Activated CD4-positive, alpha-beta memory T cell treated with anti-CD3 and anti-CD28 coated beads, Interleukin-2, amount 10 ng/mL, durations not matched to agents 7 days and 5 days (primary cell): ENCODE data around the gene BRS3. TPM values are rescaled to one million over a fixed set of nuclear protein-coding genes. Genes with fewer than 3 reads are reported as not detected.

Experiments
- CTCF ChIA-PET: fragments of 350-600 bp; sonication (Branson Sonifier 250); formaldehyde crosslinking; loops from one replicate; lab custom pipeline; 2021; ENCODE audit warnings: antibody characterized with exemption, inconsistent platforms; lab: Charles Lee
- POLR2A ChIA-PET: fragments of 350-600 bp; sonication (Branson Sonifier 250); formaldehyde crosslinking; loops from one replicate; lab custom pipeline; 2021; ENCODE audit warnings: antibody characterized with exemption; lab: Charles Lee
- DNase-seq: peaks from one replicate; pipeline ENCODE4 v3.0.0-alpha.2; 2020
- H3K27ac Mint-ChIP-seq: one replicate; pipeline ENCODE4 v1.8.0; 2021; ENCODE audit warnings: mild to moderate bottlenecking, mixed read lengths
- H3K27me3 Mint-ChIP-seq: one replicate; pipeline ENCODE4 v1.8.0; 2021; ENCODE audit warnings: mixed read lengths
- H3K36me3 Mint-ChIP-seq: one replicate; pipeline ENCODE4 v1.8.0; 2021; ENCODE audit warnings: low read depth, mixed read lengths
- H3K4me1 Mint-ChIP-seq: one replicate; pipeline ENCODE4 v1.8.0; 2021; ENCODE audit warnings: mixed read lengths
- H3K4me3 Mint-ChIP-seq: one replicate; pipeline ENCODE4 v1.8.0; 2021; ENCODE audit warnings: mild to moderate bottlenecking, mixed read lengths
- H3K9me3 Mint-ChIP-seq: one replicate; pipeline ENCODE4 v1.8.0; 2021; ENCODE audit warnings: mixed read lengths
- total RNA-seq, 2 experiments: library from RNA; stranded (reverse); gene quantifications; one replicate each; pipeline ENCODE4 v1.2.3, GENCODE V29; 2021

Gene BRS3
- total RNA-seq, 2 experiments from 2014 or later = not detected

DNA sequence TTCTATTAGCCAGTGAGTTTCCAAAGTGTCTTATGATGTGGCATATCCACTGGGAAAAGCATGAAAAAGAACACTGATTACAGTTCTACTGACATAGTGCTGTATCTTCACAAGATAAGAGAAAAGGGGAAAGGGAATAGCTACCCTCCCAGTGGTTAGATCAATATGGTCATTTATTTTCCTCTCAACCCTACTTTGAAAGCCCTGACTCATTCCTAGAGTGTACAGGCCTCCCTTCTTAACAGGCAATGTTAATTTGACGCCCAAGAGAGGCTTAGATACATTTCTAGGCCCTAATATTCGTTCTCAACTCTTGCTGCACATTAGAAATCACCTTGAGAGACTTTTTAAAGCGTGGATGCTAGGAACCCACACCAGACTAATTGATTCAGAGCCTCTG is 20.4 kb upstream of the BRS3 start:
- no peaks in the 10 kb centered on the region for H3K9me3 Mint-ChIP-seq
- H3K4me1 Mint-ChIP-seq = no peaks in the 10 kb centered on the region
- POLR2A ChIA-PET = no interaction called here
- DNase-seq = no peak
- CTCF ChIA-PET = no interaction called here
- H3K36me3 Mint-ChIP-seq = no peaks in the 10 kb centered on the region
- H3K27me3 Mint-ChIP-seq = no peaks in the 10 kb centered on the region
- no peak overlapping the region for H3K27ac Mint-ChIP-seq
- no peak overlapping the region for H3K4me3 Mint-ChIP-seq

DNA sequence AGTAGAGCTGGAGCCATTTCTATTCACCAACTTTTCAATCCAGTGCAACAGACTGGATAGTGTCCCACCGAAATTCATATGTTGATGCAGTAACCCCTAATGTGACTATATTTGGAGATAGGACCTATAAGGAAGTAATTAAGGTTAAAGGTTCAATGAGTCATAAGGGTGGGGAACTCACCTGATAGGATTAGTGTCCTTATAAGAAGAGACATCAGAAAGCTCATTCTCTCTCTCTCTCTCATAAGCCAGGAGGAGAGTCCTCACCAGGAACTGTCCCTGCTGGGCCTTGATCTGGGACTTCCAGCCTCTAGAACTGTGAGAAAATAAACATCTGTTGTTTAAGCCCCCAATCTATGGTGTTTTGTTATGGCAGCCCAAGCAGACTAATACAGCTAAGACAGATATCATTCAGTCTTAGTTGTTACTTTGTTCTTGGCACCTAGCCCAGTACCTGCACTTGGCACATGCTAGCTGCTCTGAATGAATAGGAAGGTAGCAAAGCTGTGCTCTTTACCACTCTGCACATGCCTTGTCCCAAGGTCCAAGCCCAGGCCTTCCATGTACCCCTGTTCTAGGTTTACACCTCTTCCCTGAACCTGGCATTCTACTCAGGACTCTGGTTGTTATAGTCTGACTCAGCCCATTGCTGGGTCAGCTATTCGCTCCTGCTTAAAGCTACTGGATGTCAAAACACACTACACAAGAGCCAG is 19.2 kb upstream of the BRS3 start:
- no peaks in the 10 kb centered on the region for H3K9me3 Mint-ChIP-seq
- POLR2A ChIA-PET = no interaction called here
- H3K27me3 Mint-ChIP-seq = no peaks in the 10 kb centered on the region
- no peak for DNase-seq
- peaks cover under 1% of the 10 kb centered on the region for H3K4me1 Mint-ChIP-seq
- H3K4me3 Mint-ChIP-seq = no peak overlapping the region
- CTCF ChIA-PET = no interaction called here
- no peaks in the 10 kb centered on the region for H3K36me3 Mint-ChIP-seq
- H3K27ac Mint-ChIP-seq = no peak overlapping the region

DNA sequence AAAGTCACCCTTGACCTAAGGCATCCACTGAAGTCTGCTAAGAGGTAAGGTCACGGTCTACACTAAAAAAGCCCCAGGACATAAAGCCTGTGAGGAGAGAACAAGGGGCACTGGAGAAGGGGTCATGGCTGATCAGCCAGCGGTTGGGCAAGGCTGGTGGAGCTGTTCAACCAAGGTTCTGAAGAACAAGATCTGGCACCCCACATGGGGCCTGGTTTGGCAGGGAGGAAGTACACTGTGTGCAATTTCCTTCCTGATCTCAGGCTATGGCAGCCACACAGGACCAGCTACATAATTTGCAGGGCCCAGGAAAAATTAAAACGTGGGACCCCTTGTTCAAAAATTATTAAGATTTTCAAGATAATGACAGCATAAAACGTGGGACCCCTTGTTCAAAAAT is 14.1 kb upstream of the BRS3 start:
- POLR2A ChIA-PET = no interaction called here
- H3K4me1 Mint-ChIP-seq = peaks cover 3% of the 10 kb centered on the region
- no peaks in the 10 kb centered on the region for H3K36me3 Mint-ChIP-seq
- H3K9me3 Mint-ChIP-seq = no peaks in the 10 kb centered on the region
- CTCF ChIA-PET = no interaction called here
- no peak for DNase-seq
- H3K27me3 Mint-ChIP-seq = no peaks in the 10 kb centered on the region
- H3K4me3 Mint-ChIP-seq = no peak overlapping the region
- no peak overlapping the region for H3K27ac Mint-ChIP-seq

DNA sequence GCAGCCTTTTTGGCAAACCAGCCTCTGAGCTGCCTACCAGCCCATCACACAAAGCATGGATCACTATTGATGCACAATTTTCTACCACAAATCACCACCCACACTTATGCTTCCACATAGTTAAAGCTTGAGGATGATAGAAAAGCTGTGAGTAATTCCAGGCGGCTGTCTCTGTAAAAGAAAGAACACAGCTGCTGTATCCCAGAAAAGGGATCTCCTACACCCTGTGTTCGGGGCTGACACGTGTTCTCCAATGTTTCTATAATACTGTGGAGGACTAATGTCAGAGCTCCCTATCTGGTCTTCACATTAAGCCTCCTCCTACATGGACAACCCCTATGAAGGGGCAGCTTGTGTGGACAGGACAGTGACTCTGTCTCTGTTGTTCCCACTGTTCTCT is 12.5 kb upstream of the BRS3 start:
- Mint-ChIP-seq H3K4me1 (peaks cover 3% of the 10 kb centered on the region), H3K4me3 (no peak overlapping the region), H3K27me3 (no peaks in the 10 kb centered on the region), H3K27ac (no peak overlapping the region), H3K36me3 (no peaks in the 10 kb centered on the region), H3K9me3 (no peaks in the 10 kb centered on the region)
- DNase-seq = no peak
- CTCF ChIA-PET = no interaction called here
- POLR2A ChIA-PET = no interaction called here

DNA sequence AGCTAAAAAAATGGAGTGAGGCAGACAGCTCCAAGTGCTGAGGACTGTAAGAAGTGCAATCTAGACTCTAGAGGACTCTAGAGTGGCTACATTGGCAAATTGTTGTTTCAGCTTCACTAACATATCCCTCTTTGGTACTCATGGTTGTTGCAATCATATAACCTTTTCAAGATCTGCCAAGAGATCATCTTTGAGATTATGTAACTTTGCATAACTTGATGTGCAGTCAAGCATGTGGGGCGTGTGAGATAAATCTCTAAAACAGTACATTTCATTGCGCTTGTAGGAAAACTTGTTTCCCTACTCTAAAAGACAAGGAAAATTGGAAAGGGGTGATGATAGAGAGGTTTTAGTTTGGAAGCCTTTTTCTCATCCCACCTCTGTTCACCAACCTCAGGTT is 11.2 kb upstream of the BRS3 start:
- Mint-ChIP-seq H3K4me3 (no peak overlapping the region), H3K27ac (no peak overlapping the region), H3K36me3 (no peaks in the 10 kb centered on the region), H3K9me3 (no peaks in the 10 kb centered on the region), H3K27me3 (peaks cover 1% of the 10 kb centered on the region), H3K4me1 (peaks cover 3% of the 10 kb centered on the region)
- CTCF ChIA-PET = no interaction called here
- POLR2A ChIA-PET = no interaction called here
- no peak for DNase-seq

DNA sequence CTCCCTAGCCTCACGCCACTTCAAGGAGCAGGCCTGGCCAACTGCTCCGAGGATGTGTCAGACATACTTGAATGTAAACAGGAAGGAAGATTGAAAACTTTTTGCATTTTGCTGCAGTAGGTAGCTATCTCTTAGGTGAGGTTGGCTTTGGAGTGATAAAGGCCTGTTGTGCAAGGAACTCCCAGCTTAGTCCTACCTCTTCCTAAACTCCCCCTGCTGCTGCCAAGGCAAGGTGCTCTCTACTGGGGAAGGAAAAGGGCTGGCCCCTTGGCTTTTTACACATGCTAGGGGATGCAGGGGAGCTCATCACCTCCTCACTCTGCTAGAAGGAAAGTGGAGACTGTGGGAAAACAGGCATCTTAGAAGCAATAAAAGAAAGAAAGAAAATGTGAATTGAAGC is 10.7 kb upstream of the BRS3 start:
- peaks cover 1% of the 10 kb centered on the region for H3K27me3 Mint-ChIP-seq
- H3K4me3 Mint-ChIP-seq = no peak overlapping the region
- H3K4me1 Mint-ChIP-seq = peaks cover 3% of the 10 kb centered on the region
- no peaks in the 10 kb centered on the region for H3K36me3 Mint-ChIP-seq
- no peak for DNase-seq
- H3K9me3 Mint-ChIP-seq = no peaks in the 10 kb centered on the region
- CTCF ChIA-PET = no interaction called here
- POLR2A ChIA-PET = no interaction called here
- no peak overlapping the region for H3K27ac Mint-ChIP-seq

DNA sequence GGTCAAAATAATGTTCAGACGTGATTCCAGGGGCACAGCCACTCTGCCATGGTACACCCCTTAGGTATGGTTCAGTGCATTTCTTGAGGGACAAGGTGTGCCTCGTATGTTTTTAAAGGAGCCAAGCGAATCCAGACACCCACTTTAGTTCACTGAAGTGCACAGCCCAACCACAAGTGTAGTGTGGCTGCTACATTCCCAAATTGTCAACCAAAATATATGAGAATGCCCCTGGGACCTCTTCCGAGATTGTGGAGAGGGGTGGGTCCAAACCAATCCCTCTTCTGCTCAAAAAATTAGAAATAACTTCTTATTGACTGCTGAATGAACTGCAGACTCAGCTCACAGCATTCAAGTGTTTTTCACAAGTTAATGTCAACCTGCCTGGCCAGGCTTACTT is 7.4 kb upstream of the BRS3 start:
- H3K4me1 Mint-ChIP-seq = no peaks in the 10 kb centered on the region
- DNase-seq = no peak
- H3K27ac Mint-ChIP-seq = no peak overlapping the region
- H3K4me3 Mint-ChIP-seq = no peak overlapping the region
- H3K9me3 Mint-ChIP-seq = no peaks in the 10 kb centered on the region
- peaks cover 9% of the 10 kb centered on the region for H3K27me3 Mint-ChIP-seq
- H3K36me3 Mint-ChIP-seq = no peaks in the 10 kb centered on the region
- ChIA-PET CTCF (no interaction called here), POLR2A (no interaction called here)

DNA sequence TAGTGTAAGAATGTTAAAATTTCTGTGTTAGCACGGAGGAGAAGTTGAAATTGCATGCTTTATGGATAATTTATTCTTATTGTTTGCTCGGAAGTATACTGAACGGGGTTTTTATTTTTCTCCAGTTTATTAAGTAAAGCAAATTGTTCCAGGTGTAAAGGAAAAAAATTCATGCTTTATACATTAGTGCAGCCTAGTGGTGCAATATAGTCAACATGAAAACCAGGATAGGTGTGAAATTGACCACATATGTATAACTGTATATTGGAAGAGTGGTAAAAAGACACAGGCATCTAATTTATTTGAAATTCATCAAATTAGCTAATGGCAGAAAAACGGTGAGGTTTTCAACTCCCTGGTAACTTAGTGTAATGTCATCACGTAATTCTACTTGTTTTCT is 959 bp downstream of the BRS3 start:
- Mint-ChIP-seq H3K4me3 (no peak overlapping the region), H3K27me3 (peaks cover 57% of the 10 kb centered on the region), H3K9me3 (no peaks in the 10 kb centered on the region)

DNA sequence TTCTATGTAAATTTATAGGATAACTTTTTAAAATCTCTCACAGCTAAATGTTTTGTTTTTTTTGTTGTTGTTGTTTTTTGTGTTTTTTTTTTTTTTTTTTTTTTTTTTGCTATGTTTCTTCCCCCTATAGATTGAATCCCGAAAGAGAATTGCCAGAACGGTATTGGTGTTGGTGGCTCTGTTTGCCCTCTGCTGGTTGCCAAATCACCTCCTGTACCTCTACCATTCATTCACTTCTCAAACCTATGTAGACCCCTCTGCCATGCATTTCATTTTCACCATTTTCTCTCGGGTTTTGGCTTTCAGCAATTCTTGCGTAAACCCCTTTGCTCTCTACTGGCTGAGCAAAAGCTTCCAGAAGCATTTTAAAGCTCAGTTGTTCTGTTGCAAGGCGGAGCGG is 4.1 kb downstream of the BRS3 start:
- peaks cover 40% of the 10 kb centered on the region for H3K27me3 Mint-ChIP-seq

More for the DNA sequence above, 959 bp downstream of the BRS3 start:
- Mint-ChIP-seq H3K4me1 (no peaks in the 10 kb centered on the region), H3K27ac (no peak overlapping the region), H3K36me3 (no peaks in the 10 kb centered on the region)
- DNase-seq = no peak
- POLR2A ChIA-PET = no interaction called here
- CTCF ChIA-PET = interaction anchor here (1.0 kb wide), 1 partner anchor 152 kb away, joined by 3 read pairs; no protein-coding TSS in a partner anchor

DNA sequence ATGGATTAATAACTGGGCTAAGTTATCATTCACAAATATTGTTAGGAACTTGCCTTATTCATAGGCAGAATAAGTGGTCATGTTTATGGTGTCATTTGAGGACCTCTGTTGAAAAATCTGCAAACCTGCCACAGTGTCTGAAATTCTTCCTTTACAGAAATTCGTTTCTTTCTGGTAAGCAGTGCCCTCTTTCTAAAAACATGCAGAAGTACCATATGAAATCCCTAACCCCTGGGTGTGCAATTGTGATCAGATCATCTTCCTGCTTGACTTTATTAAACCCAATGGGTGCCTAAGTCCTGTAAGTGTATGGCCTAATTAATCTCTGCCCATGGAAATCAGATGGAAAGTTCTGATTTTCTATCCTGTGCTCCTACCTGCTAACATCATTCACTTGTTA is 5.3 kb downstream of the BRS3 start:
- H3K27ac Mint-ChIP-seq = no peak overlapping the region
- H3K27me3 Mint-ChIP-seq = peaks cover 35% of the 10 kb centered on the region
- POLR2A ChIA-PET = no interaction called here
- no peaks in the 10 kb centered on the region for H3K36me3 Mint-ChIP-seq
- peaks cover 12% of the 10 kb centered on the region for H3K4me1 Mint-ChIP-seq
- no peak overlapping the region for H3K4me3 Mint-ChIP-seq
- DNase-seq = no peak
- no peaks in the 10 kb centered on the region for H3K9me3 Mint-ChIP-seq
- CTCF ChIA-PET = no interaction called here

More for the DNA sequence above, 4.1 kb downstream of the BRS3 start:
- Mint-ChIP-seq H3K27ac (no peak overlapping the region), H3K4me3 (no peak overlapping the region), H3K36me3 (no peaks in the 10 kb centered on the region), H3K9me3 (no peaks in the 10 kb centered on the region), H3K4me1 (peaks cover 12% of the 10 kb centered on the region)
- no peak for DNase-seq
- POLR2A ChIA-PET = no interaction called here
- CTCF ChIA-PET = interaction anchor here (0.6 kb wide), 1 partner anchor 34 kb away, joined by 6 read pairs; no protein-coding TSS in a partner anchor

DNA sequence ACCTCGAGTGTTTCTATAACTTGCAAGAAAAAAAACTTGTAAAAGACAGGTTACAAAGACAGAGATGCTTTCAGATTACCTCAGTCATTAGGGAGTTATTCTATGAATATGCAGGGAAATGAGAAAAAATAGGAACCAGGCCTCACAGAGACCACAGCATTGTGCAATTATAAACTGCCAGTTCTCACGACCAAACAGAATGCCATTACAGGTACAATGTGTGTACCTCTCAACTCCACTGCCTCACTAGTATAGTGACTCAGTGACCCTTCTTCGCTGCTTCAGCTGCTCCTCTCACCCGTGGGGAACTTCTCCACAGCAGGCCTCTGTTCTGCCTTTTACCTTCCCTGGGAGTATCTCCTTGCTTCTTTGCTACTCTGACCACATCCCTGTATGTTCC is 7.3 kb downstream of the BRS3 start:
- Mint-ChIP-seq H3K36me3 (peaks cover 6% of the 10 kb centered on the region), H3K4me1 (peaks cover 24% of the 10 kb centered on the region), H3K9me3 (no peaks in the 10 kb centered on the region), H3K27me3 (peaks cover 19% of the 10 kb centered on the region), H3K4me3 (no peak overlapping the region), H3K27ac (peak overlapping the region; percentile 49)
- ChIA-PET CTCF (no interaction called here), POLR2A (interaction anchor here (2.2 kb wide), 1 partner anchor 385 kb away, joined by 8 read pairs; the partner anchor contains the start of gene RBMX)
- no peak for DNase-seq

DNA sequence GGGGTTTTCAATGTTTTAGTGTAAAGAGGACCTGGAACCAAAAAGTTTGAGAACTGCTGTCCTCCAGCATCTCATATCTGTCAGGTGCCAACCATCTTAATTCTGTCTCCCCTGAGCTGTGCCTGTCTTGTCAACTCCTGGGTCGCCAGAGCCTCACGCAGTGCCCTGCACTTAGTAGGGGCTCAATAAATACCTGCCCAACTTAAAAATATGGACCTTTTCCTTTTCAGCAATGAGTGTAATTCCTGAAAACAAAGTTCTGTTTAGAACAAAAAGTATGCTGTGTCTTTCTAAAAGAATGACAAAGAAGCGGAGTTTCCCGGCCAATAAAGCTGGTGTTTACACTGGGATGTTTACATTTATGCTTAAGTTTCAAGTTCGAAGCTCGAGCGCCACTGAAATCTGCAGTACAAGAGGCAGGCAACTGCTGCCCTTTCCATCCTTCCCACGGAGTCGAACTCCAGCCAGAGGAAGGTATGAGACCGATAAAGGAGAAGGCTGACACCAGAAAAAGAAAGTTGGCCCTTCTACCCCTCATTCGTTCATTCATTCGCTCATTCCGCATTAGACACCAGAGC is 8.5 kb downstream of the BRS3 start:
- peak; percentile 15 for DNase-seq
- ChIA-PET POLR2A (interaction anchor here (0.8 to 2.7 kb wide), 12 partner anchors 28 to 522 kb away, joined by 3 to 23 read pairs (median 6); partner anchors contain the start of genes MMGT1 and RBMX), CTCF (no interaction called here)
- Mint-ChIP-seq H3K36me3 (peaks cover 15% of the 10 kb centered on the region), H3K27ac (peak overlapping the region; percentile 97), H3K9me3 (no peaks in the 10 kb centered on the region), H3K4me1 (peaks cover 32% of the 10 kb centered on the region), H3K27me3 (peaks cover 11% of the 10 kb centered on the region), H3K4me3 (peak overlapping the region; percentile 88)

DNA sequence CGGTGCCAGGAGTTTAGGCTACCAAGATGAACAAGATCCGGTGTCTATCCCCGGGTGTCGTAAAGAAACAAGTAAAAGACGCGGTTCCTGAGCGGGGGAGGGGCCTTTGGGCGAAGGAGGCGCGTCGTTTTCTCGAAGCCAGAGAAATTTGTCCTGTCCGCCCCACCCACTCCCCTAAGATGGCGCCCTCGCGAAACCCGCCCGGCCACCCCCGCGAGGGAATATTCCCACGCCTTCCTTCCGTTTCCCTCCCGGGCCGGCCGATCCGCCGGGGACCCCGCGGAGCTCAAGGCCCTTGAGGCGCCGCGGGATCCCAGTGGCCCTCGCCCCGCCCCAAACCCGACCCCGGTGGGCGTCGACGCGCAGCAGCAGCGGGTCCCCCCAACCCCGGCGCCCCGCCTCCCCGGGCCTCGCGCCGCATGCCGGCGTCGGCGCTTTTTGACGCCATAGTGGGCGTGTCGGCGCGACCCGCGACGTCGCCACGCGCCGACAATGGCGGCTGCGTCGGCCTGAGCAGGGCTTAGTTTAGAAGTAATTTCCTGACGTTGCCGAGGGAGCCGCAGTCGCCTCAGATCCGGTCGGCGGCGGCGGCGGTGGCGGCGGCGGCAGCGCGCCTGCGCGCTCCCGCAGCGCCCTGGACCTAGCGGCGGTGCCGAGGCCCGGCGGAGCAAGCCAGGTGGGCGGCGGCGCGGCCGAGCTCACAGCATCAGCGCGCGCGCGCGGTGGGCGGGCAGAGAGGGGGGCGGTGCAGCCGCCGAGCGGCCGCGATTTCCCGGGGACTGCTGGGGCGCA is 9.2 kb downstream of the BRS3 start:
- peak overlapping the region; percentile 97 for H3K27ac Mint-ChIP-seq
- peak; percentile 90 for DNase-seq
- CTCF ChIA-PET = interaction anchor here (2.1 kb wide), 1 partner anchor 81 kb away, joined by 12 read pairs; no protein-coding TSS in a partner anchor
- no peaks in the 10 kb centered on the region for H3K9me3 Mint-ChIP-seq
- peaks cover 9% of the 10 kb centered on the region for H3K27me3 Mint-ChIP-seq
- H3K4me3 Mint-ChIP-seq = peak overlapping the region; percentile 88
- POLR2A ChIA-PET = interaction anchor here (0.6 to 2.7 kb wide), 16 partner anchors 9 to 523 kb away, joined by 3 to 23 read pairs (median 5); partner anchors contain the start of genes MMGT1 and RBMX
- peaks cover 36% of the 10 kb centered on the region for H3K4me1 Mint-ChIP-seq
- peaks cover 19% of the 10 kb centered on the region for H3K36me3 Mint-ChIP-seq
